Measurements from ENCODE around the gene MTR. TPM values are rescaled to one million over a fixed set of nuclear protein-coding genes. Genes with fewer than 3 reads are reported as not detected.

Gene MTR
- total and polyA plus RNA-seq, 2 experiments from 2014 or later: 17.2 to 25.9 TPM

- Histone ChIP-seq H3K79me2 (ENCODE audit: insufficient read depth) (no peaks in the 10 kb centered on the region), H3K4me3 (no peak overlapping the region), H3F3A (ENCODE audit: insufficient read depth) (no peaks in the 10 kb centered on the region), H4K20me1 (ENCODE audit: insufficient read depth) (no peaks in the 10 kb centered on the region; the same call in 1 of the 2 replicates), H3K4me2 (ENCODE audit: unreplicated experiment) (no peak overlapping the region), H3K4me1 (ENCODE audit: insufficient read depth) (no peaks in the 10 kb centered on the region), H3K9me2 (ENCODE audit: insufficient read depth) (no peaks in the 10 kb centered on the region), H3K27ac (no peak overlapping the region), H3K36me3 (ENCODE audit: low read depth) (peaks cover 63% of the 10 kb centered on the region), H3K27me3 (replicated peaks; ENCODE audit: insufficient read depth) (no peaks in the 10 kb centered on the region), H2AFZ (no peak overlapping the region), H3K9me3 (ENCODE audit: low read depth) (no peaks in the 10 kb centered on the region), H3K9ac (no peak overlapping the region)
- TF ChIP-seq EZH2 (IDR thresholded peaks at IDR 0.05; ENCODE audit: insufficient read depth, poor library complexity, severe bottlenecking) (no peak), EZH2phosphoT487 (IDR thresholded peaks at IDR 0.05; ENCODE audit: insufficient read depth, low read depth) (no peak)
- no peak for DNase-seq
- in situ Hi-C loops (cut with MboI): no loop called here
- WGBS, 2 experiments (ENCODE audit: low coverage in 1 of 2, low lambda C conversion rate in 2 of 2, missing lambda C conversion rate in 2 of 2): 94 to 100% methylated on average over 5 of the region's 5 CpGs
These were observed 41.1 kb downstream of the MTR start for GRCh38 chr1:236836157-236836556.

GRCh38 chr1:236837115-236837514 lies 42.0 kb downstream of the MTR start:
- TF ChIP-seq EZH2 (IDR thresholded peaks at IDR 0.05; ENCODE audit: insufficient read depth, poor library complexity, severe bottlenecking) (no peak), EZH2phosphoT487 (IDR thresholded peaks at IDR 0.05; ENCODE audit: insufficient read depth, low read depth) (no peak)
- in situ Hi-C loops (cut with MboI): no loop called here
- Histone ChIP-seq H3K27ac (no peak overlapping the region), H3K36me3 (ENCODE audit: low read depth) (peaks cover 69% of the 10 kb centered on the region), H3K9ac (no peak overlapping the region), H4K20me1 (ENCODE audit: insufficient read depth) (no peaks in the 10 kb centered on the region; the same call in 1 of the 2 replicates), H3K9me3 (ENCODE audit: low read depth) (no peaks in the 10 kb centered on the region), H3K4me1 (ENCODE audit: insufficient read depth) (no peaks in the 10 kb centered on the region), H3K27me3 (replicated peaks; ENCODE audit: insufficient read depth) (no peaks in the 10 kb centered on the region), H3K4me3 (no peak overlapping the region), H3F3A (ENCODE audit: insufficient read depth) (no peaks in the 10 kb centered on the region), H2AFZ (no peak overlapping the region), H3K9me2 (ENCODE audit: insufficient read depth) (no peaks in the 10 kb centered on the region), H3K4me2 (ENCODE audit: unreplicated experiment) (no peak overlapping the region), H3K79me2 (ENCODE audit: insufficient read depth) (no peaks in the 10 kb centered on the region)
- no peak for DNase-seq
- WGBS, 2 experiments (ENCODE audit: low coverage in 1 of 2, low lambda C conversion rate in 2 of 2, missing lambda C conversion rate in 2 of 2): 95 to 97% methylated on average over 4 of the region's 4 CpGs

GRCh38 chr1:236837897-236838296 lies 42.8 kb downstream of the MTR start:
- WGBS, 2 experiments (ENCODE audit: low coverage in 1 of 2, low lambda C conversion rate in 2 of 2, missing lambda C conversion rate in 2 of 2): 97 to 98% methylated on average over 2 of the region's 2 CpGs
- in situ Hi-C loops (cut with MboI): no loop called here

GRCh38 chr1:236841341-236841740 lies 46.2 kb downstream of the MTR start:
- TF ChIP-seq EZH2phosphoT487 (IDR thresholded peaks at IDR 0.05; ENCODE audit: insufficient read depth, low read depth): no peak
- TF ChIP-seq EZH2 (IDR thresholded peaks at IDR 0.05; ENCODE audit: insufficient read depth, poor library complexity, severe bottlenecking): no peak
- Histone ChIP-seq H4K20me1 (ENCODE audit: insufficient read depth) (no peaks in the 10 kb centered on the region; the same call in 1 of the 2 replicates), H3F3A (ENCODE audit: insufficient read depth) (peaks cover 19% of the 10 kb centered on the region), H3K79me2 (ENCODE audit: insufficient read depth) (no peaks in the 10 kb centered on the region), H2AFZ (no peak overlapping the region), H3K9me2 (ENCODE audit: insufficient read depth) (no peaks in the 10 kb centered on the region), H3K27me3 (replicated peaks; ENCODE audit: insufficient read depth) (no peaks in the 10 kb centered on the region), H3K4me1 (ENCODE audit: insufficient read depth) (peaks cover 12% of the 10 kb centered on the region), H3K4me2 (ENCODE audit: unreplicated experiment) (no peak overlapping the region), H3K9me3 (ENCODE audit: low read depth) (no peaks in the 10 kb centered on the region), H3K27ac (no peak overlapping the region), H3K4me3 (no peak overlapping the region), H3K36me3 (ENCODE audit: low read depth) (peaks cover 52% of the 10 kb centered on the region), H3K9ac (no peak overlapping the region)
- WGBS, 2 experiments (ENCODE audit: low coverage in 1 of 2, low lambda C conversion rate in 2 of 2, missing lambda C conversion rate in 2 of 2): 95 to 96% methylated on average over 2 of the region's 2 CpGs
- no peak for DNase-seq
- in situ Hi-C loops (cut with MboI): no loop called here

More at GRCh38 chr1:236837897-236838296, 42.8 kb downstream of the MTR start:
- TF ChIP-seq EZH2 (IDR thresholded peaks at IDR 0.05; ENCODE audit: insufficient read depth, poor library complexity, severe bottlenecking): no peak
- no peak for TF ChIP-seq EZH2phosphoT487 (IDR thresholded peaks at IDR 0.05; ENCODE audit: insufficient read depth, low read depth)
- H3K4me3 ChIP-seq: no peak overlapping the region
- no peaks in the 10 kb centered on the region for H3K79me2 ChIP-seq (ENCODE audit: insufficient read depth)
- H3K9me3 ChIP-seq (ENCODE audit: low read depth): no peaks in the 10 kb centered on the region
- no peaks in the 10 kb centered on the region for H3K9me2 ChIP-seq (ENCODE audit: insufficient read depth)
- no peaks in the 10 kb centered on the region for H3K4me1 ChIP-seq (ENCODE audit: insufficient read depth)
- no peaks in the 10 kb centered on the region; the same call in 1 of the 2 replicates for H4K20me1 ChIP-seq (ENCODE audit: insufficient read depth)
- no peaks in the 10 kb centered on the region for H3F3A ChIP-seq (ENCODE audit: insufficient read depth)
- H3K27me3 ChIP-seq (replicated peaks; ENCODE audit: insufficient read depth): no peaks in the 10 kb centered on the region
- H2AFZ ChIP-seq: no peak overlapping the region
- no peak overlapping the region for H3K9ac ChIP-seq
- H3K27ac ChIP-seq: no peak overlapping the region
- no peak for DNase-seq
- H3K36me3 ChIP-seq (ENCODE audit: low read depth): peaks cover 69% of the 10 kb centered on the region
- H3K4me2 ChIP-seq (ENCODE audit: unreplicated experiment): no peak overlapping the region
